HG02938 (cell line): Measurements from ENCODE around the gene EIF4EBP3.

Experiments used
- ATAC-seq: cut with Tn5 transposase; IDR thresholded peaks from one replicate; pipeline ENCODE4 v1.9.1; 2021; ENCODE audit warnings: mild to moderate bottlenecking, moderate library complexity; ENCODE audit not compliant: unreplicated experiment

EIF4EBP3 gene

GRCh38 chr5:140556438-140556837 lies 9.0 kb downstream of the EIF4EBP3 start:
- no peak for ATAC-seq

- ATAC-seq = peak; percentile 91
These were observed 9.8 kb downstream of the EIF4EBP3 start, which contains the start of gene SRA1 for GRCh38 chr5:140557136-140557805. Gene SRA1, minus strand, starts transcription at chr5:140557473. Its CDS starts 21 bp downstream, at chr5:140557452.

- no peak for ATAC-seq
These were observed 10.5 kb downstream of the EIF4EBP3 start for GRCh38 chr5:140557965-140558364.

- ATAC-seq = no peak
These were observed 11.1 kb downstream of the EIF4EBP3 start for GRCh38 chr5:140558542-140558941.

- ATAC-seq = no peak
These were observed 12.8 kb downstream of the EIF4EBP3 start for GRCh38 chr5:140560227-140560626.

- no peak for ATAC-seq
These were observed 14.5 kb downstream of the EIF4EBP3 start for GRCh38 chr5:140561753-140562523.

- ATAC-seq = no peak
These were observed 16.1 kb downstream of the EIF4EBP3 start for GRCh38 chr5:140563596-140563995.

- peak; percentile 86 for ATAC-seq
These were observed 16.9 kb downstream of the EIF4EBP3 start, which contains the start of the genes APBB3 and SLC35A4 for GRCh38 chr5:140564196-140565023. Gene APBB3, minus strand, starts transcription at chr5:140564598. Its CDS starts 353 bp downstream, at chr5:140564245. Gene SLC35A4, plus strand, starts transcription at chr5:140564828. Its CDS starts 2,342 bp downstream, at chr5:140567170.

GRCh38 chr5:140565024-140565779 lies 17.7 kb downstream of the EIF4EBP3 start:
- no peak for ATAC-seq

GRCh38 chr5:140565780-140566095 lies 18.3 kb downstream of the EIF4EBP3 start:
- no peak for ATAC-seq

GRCh38 chr5:140566665-140567064 lies 19.2 kb downstream of the EIF4EBP3 start:
- no peak for ATAC-seq

GRCh38 chr5:140567136-140567818 lies 19.8 kb downstream of the EIF4EBP3 start:
- ATAC-seq = no peak

- ATAC-seq = no peak
These were observed 20.4 kb downstream of the EIF4EBP3 start for GRCh38 chr5:140567871-140568270.

GRCh38 chr5:140568443-140569063 lies 21.1 kb downstream of the EIF4EBP3 start:
- no peak for ATAC-seq

GRCh38 chr5:140569197-140569596 lies 21.7 kb downstream of the EIF4EBP3 start:
- peak; percentile 29 for ATAC-seq

- ATAC-seq = no peak
These were observed 22.6 kb downstream of the EIF4EBP3 start for GRCh38 chr5:140570058-140570457.

GRCh38 chr5:140570488-140570887 lies 23.0 kb downstream of the EIF4EBP3 start:
- ATAC-seq = no peak

- ATAC-seq = no peak
These were observed 23.6 kb downstream of the EIF4EBP3 start for GRCh38 chr5:140571105-140571504.

GRCh38 chr5:140573683-140574082 lies 26.2 kb downstream of the EIF4EBP3 start:
- ATAC-seq = no peak

- ATAC-seq = no peak
These were observed 26.7 kb downstream of the EIF4EBP3 start for GRCh38 chr5:140574165-140574564.
